H1 (cell line): Measurements from ENCODE around the gene NFKBIE. TPM values are rescaled to one million over a fixed set of nuclear protein-coding genes. Genes with fewer than 3 reads are reported as not detected.
A peak's percentile ranks its signal among the peaks of the same experiment; 100 is the strongest.

Source experiments
- CTCF ChIA-PET: fragments of 300-600 bp; sonication (Branson Sonifier 250); formaldehyde crosslinking; loops from one replicate; lab custom pipeline; 2021; ENCODE audit not compliant: partially characterized antibody; lab: Charles Lee
- POLR2A ChIA-PET: fragments of 300-600 bp; sonication (Branson Sonifier 250); formaldehyde crosslinking; loops from one replicate; lab custom pipeline; 2021; ENCODE audit warnings: inconsistent platforms; ENCODE audit not compliant: partially characterized antibody; lab: Charles Lee
- DNase-seq, 2 experiments: peaks; one replicate each; pipeline versions ENCODE4 v3.0.0 to v3.0.0-alpha.2; 2010 to 2022; ENCODE audit warnings: low spot score in 2 of 2, low read depth in 1 of 2, mixed read lengths in 1 of 2
- FAIRE-seq: peaks from 2 replicates; lab custom pipeline; 2011; peaks lifted over from hg19 to GRCh38; lab: Jason Lieb, UNC
- H2AFZ ChIP-seq: 2 replicates; pipeline ENCODE4 v1.8.1; 2012; ENCODE audit warnings: low read length, inconsistent platforms
- H2AK5ac ChIP-seq: 2 replicates; pipeline ENCODE4 v1.6.1; 2013; ENCODE audit warnings: low read depth, low read length
- H2BK120ac ChIP-seq: replicated peaks from 2 replicates; pipeline ENCODE3; 2013; ENCODE audit warnings: low read depth, low read length, inconsistent platforms
- H2BK12ac ChIP-seq: 2 replicates; pipeline ENCODE4 v1.6.1; 2013; ENCODE audit warnings: low read depth, low read length
- H2BK15ac ChIP-seq: 2 replicates; pipeline ENCODE4 v1.6.1; 2013; ENCODE audit warnings: low read length
- H2BK20ac ChIP-seq: 2 replicates; pipeline ENCODE4 v1.6.1; 2013; ENCODE audit warnings: low read length
- H2BK5ac ChIP-seq: 2 replicates; pipeline ENCODE4 v1.6.1; 2013; ENCODE audit warnings: low read depth, low read length
- H3K14ac ChIP-seq: 2 replicates; pipeline ENCODE4 v1.6.1; 2013; ENCODE audit warnings: inconsistent platforms; ENCODE audit not compliant: insufficient read length
- H3K18ac ChIP-seq: 2 replicates; pipeline ENCODE4 v1.6.1; 2013; ENCODE audit warnings: low read length; ENCODE audit errors: extremely low read depth
- H3K23ac ChIP-seq: 2 replicates; pipeline ENCODE4 v1.6.1; 2013; ENCODE audit warnings: inconsistent platforms; ENCODE audit not compliant: insufficient read length
- H3K23me2 ChIP-seq: 2 replicates; pipeline ENCODE4 v1.6.1; 2013; ENCODE audit warnings: low read depth, low read length
- H3K27ac ChIP-seq: 2 replicates; pipeline ENCODE4 v1.6.1; 2011; ENCODE audit warnings: low read depth, low read length, inconsistent platforms
- H3K27me3 ChIP-seq, 4 experiments: replicated peaks in 1 of 4; 1 replicate in 1 of 4; 2 replicates in 3 of 4; pipeline versions ENCODE4 v1.6.1 to v1.8.1; 2011 to 2013; ENCODE audit warnings: low read length in 3 of 4, mild to moderate bottlenecking in 3 of 4, inconsistent platforms in 2 of 4, mixed read lengths in 2 of 4, moderate library complexity in 1 of 4; ENCODE audit not compliant: control insufficient read depth in 3 of 4, insufficient read depth in 3 of 4; ENCODE audit errors: extremely low read depth in 1 of 4
- H3K36me3 ChIP-seq, 4 experiments: 2 replicates each; pipeline versions ENCODE4 v1.6.1 to v1.8.1; 2011 to 2013; ENCODE audit warnings: mild to moderate bottlenecking in 4 of 4, low read length in 3 of 4, moderate library complexity in 2 of 4, control low read depth in 1 of 4, inconsistent platforms in 1 of 4; ENCODE audit not compliant: insufficient read depth in 4 of 4, control insufficient read depth in 2 of 4
- H3K4ac ChIP-seq: replicated peaks from 2 replicates; pipeline ENCODE3; 2013; ENCODE audit warnings: low read length, low read depth, mixed read lengths, inconsistent platforms; ENCODE audit not compliant: insufficient read length
- H3K4me1 ChIP-seq, 4 experiments: replicated peaks in 1 of 4; 1 replicate in 1 of 4; 2 replicates in 3 of 4; pipeline versions ENCODE4 v1.6.1 to v1.8.1; 2011 to 2013; ENCODE audit warnings: low read length in 3 of 4, inconsistent platforms in 2 of 4, mixed read lengths in 1 of 4; ENCODE audit not compliant: insufficient read depth in 4 of 4, control insufficient read depth in 3 of 4
- H3K4me2 ChIP-seq, 2 experiments: 2 replicates each; pipeline versions ENCODE4 v1.6.1 to v1.8.1; 2011 to 2013; ENCODE audit warnings: low read depth in 2 of 2, low read length in 2 of 2, control low read depth in 1 of 2, inconsistent platforms in 1 of 2, mild to moderate bottlenecking in 1 of 2; ENCODE audit not compliant: insufficient read depth in 1 of 2
- H3K4me3 ChIP-seq, 4 experiments: fragments of 200-600, 300-600 bp in 1 of 4; sonication (generic), shearing (Covaris generic), sonication (Bioruptor Twin) in 1 of 4; 2 replicates each; pipeline versions ENCODE4 v1.5.1 to v1.8.1; 2011 to 2016; ENCODE audit warnings: low read length in 4 of 4, low read depth in 3 of 4, control low read depth in 2 of 4, inconsistent platforms in 2 of 4, mild to moderate bottlenecking in 2 of 4, mixed read lengths in 1 of 4, moderate library complexity in 1 of 4; ENCODE audit not compliant: insufficient read depth in 2 of 4; ENCODE audit errors: extremely low read depth in 1 of 4
- H3K56ac ChIP-seq: replicated peaks from 2 replicates; pipeline ENCODE3; 2013; ENCODE audit warnings: low read depth, mild to moderate bottlenecking, mixed read lengths, low read length, inconsistent platforms; ENCODE audit not compliant: insufficient read length
- H3K79me1 ChIP-seq: 2 replicates; pipeline ENCODE4 v1.6.1; 2013; ENCODE audit warnings: low read depth, low read length, control low read depth
- H3K79me2 ChIP-seq, 2 experiments: 2 replicates each; pipeline versions ENCODE4 v1.6.1 to v1.8.1; 2012 to 2013; ENCODE audit warnings: low read length in 2 of 2, mild to moderate bottlenecking in 2 of 2, inconsistent platforms in 1 of 2; ENCODE audit not compliant: insufficient read depth in 2 of 2, control insufficient read depth in 1 of 2
- H3K9ac ChIP-seq, 4 experiments: replicated peaks in 1 of 4; 1 replicate in 1 of 4; 2 replicates in 3 of 4; pipeline versions ENCODE4 v1.6.1 to v1.8.1; 2011 to 2013; ENCODE audit warnings: low read depth in 3 of 4, low read length in 3 of 4, control low read depth in 2 of 4, mild to moderate bottlenecking in 2 of 4, moderate library complexity in 2 of 4, inconsistent platforms in 1 of 4; ENCODE audit errors: extremely low read depth in 1 of 4
- H3K9me3 ChIP-seq, 2 experiments: 2 replicates each; pipeline versions ENCODE4 v1.6.1 to v1.8.1; 2012 to 2013; ENCODE audit warnings: mild to moderate bottlenecking in 2 of 2, moderate library complexity in 2 of 2, control low read depth in 1 of 2, inconsistent platforms in 1 of 2, low read depth in 1 of 2, low read length in 1 of 2, mixed read lengths in 1 of 2; ENCODE audit not compliant: insufficient read depth in 2 of 2
- H4K20me1 ChIP-seq, 2 experiments: replicated peaks in 1 of 2; 2 replicates each; pipeline versions ENCODE3 to v1.8.1; 2011 to 2013; ENCODE audit warnings: inconsistent platforms in 2 of 2, low read length in 2 of 2, mild to moderate bottlenecking in 1 of 2; ENCODE audit not compliant: insufficient read depth in 2 of 2, control insufficient read depth in 1 of 2
- H4K5ac ChIP-seq: 2 replicates; pipeline ENCODE4 v1.6.1; 2013; ENCODE audit warnings: low read length, low read depth, mixed read lengths, inconsistent platforms; ENCODE audit not compliant: insufficient read length
- H4K8ac ChIP-seq: 2 replicates; pipeline ENCODE4 v1.8.0; 2013; ENCODE audit warnings: mild to moderate bottlenecking, moderate library complexity, low read length, inconsistent platforms; ENCODE audit not compliant: insufficient read depth; ENCODE audit errors: extremely low read depth
- H4K91ac ChIP-seq: replicated peaks from 2 replicates; pipeline ENCODE3; 2013; ENCODE audit warnings: low read length, mixed read lengths, inconsistent platforms; ENCODE audit not compliant: insufficient read length
- BACH1 ChIP-seq: IDR thresholded peaks from 2 replicates; pipeline ENCODE4 v1.6.1; 2012; ENCODE audit warnings: low read length, improper control_type of control experiment
- CHD1 ChIP-seq: IDR thresholded peaks from 2 replicates; pipeline ENCODE4 v1.6.1; 2012; ENCODE audit warnings: low read depth, low read length, improper control_type of control experiment
- EZH2 ChIP-seq: fragments of 200-600 bp; sonication (generic); IDR thresholded peaks from 2 replicates; pipeline ENCODE4 v1.7.1; 2012; ENCODE audit warnings: low read depth, mild to moderate bottlenecking, moderate library complexity, low read length, inconsistent platforms; ENCODE audit not compliant: severe bottlenecking
- JUN ChIP-seq: IDR thresholded peaks from 2 replicates; pipeline ENCODE4 v1.6.1; 2011; ENCODE audit warnings: low read depth, mild to moderate bottlenecking, improper control_type of control experiment, low read length
- JUND ChIP-seq: IDR thresholded peaks from 2 replicates; pipeline ENCODE4 v1.6.1; 2011; ENCODE audit warnings: mild to moderate bottlenecking, improper control_type of control experiment, low read length
- KDM1A ChIP-seq: fragments of 200-600, 300-600 bp; sonication (generic); IDR thresholded peaks from 2 replicates; pipeline ENCODE4 v1.7.1; 2016; ENCODE audit warnings: mild to moderate bottlenecking, low read length, borderline replicate concordance
- KDM4A ChIP-seq: IDR thresholded peaks from one replicate; pipeline ENCODE4 v1.7.1; 2012; ENCODE audit warnings: low read depth, mild to moderate bottlenecking, moderate library complexity, low read length, inconsistent platforms; ENCODE audit not compliant: severe bottlenecking
- POLR2A ChIP-seq, 2 experiments: IDR thresholded peaks; 1 replicate in 1 of 2; 2 replicates in 1 of 2; pipeline ENCODE4 v1.6.1; 2011; ENCODE audit warnings: low read depth in 2 of 2, low read length in 2 of 2, mild to moderate bottlenecking in 2 of 2; ENCODE audit errors: control extremely low read depth in 1 of 2
- RNF2 ChIP-seq: fragments of 200-900, 300-1000 bp; sonication (generic); IDR thresholded peaks from 2 replicates; pipeline ENCODE4 v1.7.1; 2016; ENCODE audit warnings: borderline replicate concordance, low read depth, mild to moderate bottlenecking, antibody characterized with exemption, low read length; ENCODE audit not compliant: poor library complexity, severe bottlenecking; ENCODE audit errors: missing control alignments
- SIRT6 ChIP-seq: IDR thresholded peaks from one replicate; pipeline ENCODE4 v1.7.1; 2012; ENCODE audit warnings: low read length, inconsistent platforms
- TAF7 ChIP-seq: optimal IDR thresholded peaks from 2 replicates; pipeline ENCODE3; 2011; ENCODE audit warnings: low read depth, mild to moderate bottlenecking, inconsistent platforms, low read length, moderate library complexity, borderline replicate concordance
- TCF12 ChIP-seq: IDR thresholded peaks from 2 replicates; pipeline ENCODE4 v1.6.1; 2011; ENCODE audit warnings: low read depth, mild to moderate bottlenecking, low read length
- WGBS, 2 experiments: shearing (Covaris generic) in 1 of 2; methylation state at CpG; one replicate each; pipeline versions ENCODE4 v1.1.6 to v1.1.7; 2013 to 2015; ENCODE audit warnings: low lambda C conversion rate in 2 of 2, mixed read lengths in 2 of 2, inconsistent platforms in 1 of 2, low coverage in 1 of 2, missing lambda C conversion rate in 1 of 2; ENCODE audit not compliant: insufficient replicate concordance in 2 of 2, insufficient coverage in 1 of 2, insufficient read length in 1 of 2; ENCODE audit errors: extremely low coverage in 1 of 2, missing lambda C conversion rate in 1 of 2; 5-methylcytosine and 5-hydroxymethylcytosine counted together
- polyA plus RNA-seq, 7 experiments: library from polyadenylated mRNA; depleted of rRNA in 3 of 7; stranded (reverse) in 5 of 7; unstranded in 2 of 7; fragments of >200 nt in 5 of 7; fragments of 200-250 nt in 2 of 7; gene quantifications; 1 replicate in 5 of 7; 2 replicates in 1 of 7; 4 replicates in 1 of 7; pipeline versions ENCODE4 v1.2.1 to v1.2.3, GENCODE V29; 2011 to 2013; ENCODE audit warnings: missing spikeins in 2 of 7, mixed read lengths in 2 of 7
- total RNA-seq: library from RNA; stranded (reverse); fragmentation: NEBNext Ultra II Directional; extraction: Animal tissue kit (Norgen Biotek cat#: 25700); gene quantifications from 2 replicates; pipeline ENCODE4 v1.2.1, GENCODE V29; 2021
- TF ChIP-seq, protein P1 (sequence below): IDR thresholded peaks from 2 replicates; pipeline ENCODE4 v1.6.1; 2012; ENCODE audit warnings: inconsistent platforms

NFKBIE gene
- total and polyA plus RNA-seq, 2 of the 8 experiments (the other 6 are each of a cell fraction or from before 2014, with no cell fraction given), result 13.5 to 19.2 TPM

GRCh38 chr6:44267252-44267651, 1.9 kb upstream of the NFKBIE start:
- no peak overlapping the region for H4K5ac ChIP-seq
- no peaks in the 10 kb centered on the region; a peak in 1 of 8 replicates for H3K36me3 ChIP-seq
- H3K23me2 ChIP-seq, result peaks cover 14% of the 10 kb centered on the region
- no peak for DNase-seq
- H3K56ac ChIP-seq, result no peak overlapping the region
- H3K4me1 ChIP-seq, result peaks cover 20 to 50% (median 26%) of the 10 kb centered on the region in 4 experiments
- FAIRE-seq, result no peak
- H4K8ac ChIP-seq, result no peak overlapping the region
- H3K14ac ChIP-seq, result no peak overlapping the region
- H2AK5ac ChIP-seq, result no peak overlapping the region
- no peak overlapping the region for H3K27ac ChIP-seq
- H3K4me2 ChIP-seq, result no peak overlapping the region
- no peak overlapping the region for H3K9ac ChIP-seq
- 86% methylated on average over 10 of the region's 10 CpGs; no CpG with 5 or more reads in 1 of the 2 experiments for WGBS, 2 experiments
- no peak overlapping the region for H3K23ac ChIP-seq
- no peak overlapping the region for H3K4me3 ChIP-seq
- peaks cover 1 to 2% of the 10 kb centered on the region in 2 experiments for H4K20me1 ChIP-seq
- H3K79me2 ChIP-seq, result peaks cover 0 to 10% of the 10 kb centered on the region in 2 experiments; a peak in 1 of 4 replicates
- H4K91ac ChIP-seq, result no peak overlapping the region
- H3K9me3 ChIP-seq, result no peaks in the 10 kb centered on the region
- no peak overlapping the region for H2BK15ac ChIP-seq
- no peak overlapping the region for H3K18ac ChIP-seq
- POLR2A ChIA-PET, result interaction anchor here (1.1 to 12.0 kb wide), 10 partner anchors 11 to 75 kb away, joined by 3 to 138 read pairs (median 11); partner anchors contain the start of genes HSP90AB1, SLC35B2 and SPATS1
- H3K4ac ChIP-seq, result no peak overlapping the region
- H2BK120ac ChIP-seq, result no peak overlapping the region
- no peak overlapping the region for H2BK5ac ChIP-seq
- CTCF ChIA-PET, result interaction anchor here (0.7 to 19.0 kb wide), 27 partner anchors 8 to 1255 kb away, joined by 3 to 330 read pairs (median 6); partner anchors contain the start of genes AARS2, SLC35B2 and SPATS1
- no peak overlapping the region for H2BK20ac ChIP-seq
- peaks cover 7% of the 10 kb centered on the region; the same call in 1 of the 2 replicates for H3K79me1 ChIP-seq
- peaks cover 0 to 3% (median 0%) of the 10 kb centered on the region in 4 experiments; a peak in 2 of 7 replicates for H3K27me3 ChIP-seq
- 0 out of 2 replicates have a peak overlapping the region, but pooled peaks have one; percentile 39 for H2BK12ac ChIP-seq
- no peak overlapping the region for H2AFZ ChIP-seq
- TF ChIP-seq POLR2A (IDR thresholded peaks at IDR 0.05; ENCODE audit: control extremely low read depth in 1 of 2, low read depth in 2 of 2, low read length in 2 of 2), result no peak
- no peak for TF ChIP-seq JUN
- no peak for TF ChIP-seq BACH1
- TF ChIP-seq KDM4A, result no peak
- TF ChIP-seq EZH2, result no peak
- TF ChIP-seq TCF12, result no peak
- TF ChIP-seq KDM1A, result no peak
- TF ChIP-seq CHD1, result no peak
- no peak for TF ChIP-seq RNF2
- no peak for TF ChIP-seq SIRT6
- no peak for TF ChIP-seq JUND
- no peak for TF ChIP-seq TAF7
- TF ChIP-seq, protein P1, sequence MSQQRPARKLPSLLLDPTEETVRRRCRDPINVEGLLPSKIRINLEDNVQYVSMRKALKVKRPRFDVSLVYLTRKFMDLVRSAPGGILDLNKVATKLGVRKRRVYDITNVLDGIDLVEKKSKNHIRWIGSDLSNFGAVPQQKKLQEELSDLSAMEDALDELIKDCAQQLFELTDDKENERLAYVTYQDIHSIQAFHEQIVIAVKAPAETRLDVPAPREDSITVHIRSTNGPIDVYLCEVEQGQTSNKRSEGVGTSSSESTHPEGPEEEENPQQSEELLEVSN, result no peak
